Measurements from ENCODE around the gene CLNK. TPM values are rescaled to one million over a fixed set of nuclear protein-coding genes. Genes with fewer than 3 reads are reported as not detected.

CLNK gene
- 0.17 TPM for polyA plus RNA-seq (2013, experiment 1 of 2; ENCODE audit: insufficient read length)
- 0.07 TPM for polyA plus RNA-seq (2013, experiment 2 of 2; ENCODE audit: insufficient read length)

GRCh38 chr4:10684631-10685030 lies at the start of gene CLNK:
TSS of gene CLNK (minus strand) at chr4:10684768. CDS start at chr4:10667869, 16,899 bp downstream.
- DNase-seq: no peak

- DNase-seq: no peak
Measured at GRCh38 chr4:10733481-10734062, 49.0 kb upstream of the CLNK start.

GRCh38 chr4:10732914-10733415 lies 48.4 kb upstream of the CLNK start:
- no peak for DNase-seq

- DNase-seq: no peak
Measured at GRCh38 chr4:10732235-10732913, 47.8 kb upstream of the CLNK start.

- DNase-seq: no peak
Measured at GRCh38 chr4:10731690-10732089, 47.1 kb upstream of the CLNK start.

- no peak for DNase-seq
Measured at GRCh38 chr4:10731162-10731561, 46.6 kb upstream of the CLNK start.

GRCh38 chr4:10730590-10730989 lies 46.0 kb upstream of the CLNK start:
- no peak for DNase-seq

GRCh38 chr4:10730019-10730418 lies 45.5 kb upstream of the CLNK start:
- no peak for DNase-seq

GRCh38 chr4:10729366-10729765 lies 44.8 kb upstream of the CLNK start:
- no peak for DNase-seq

- no peak for DNase-seq
Measured at GRCh38 chr4:10728016-10728415, 43.4 kb upstream of the CLNK start.

- DNase-seq: no peak
Measured at GRCh38 chr4:10727140-10727880, 42.7 kb upstream of the CLNK start.

- no peak for DNase-seq
Measured at GRCh38 chr4:10722957-10723356, 38.4 kb upstream of the CLNK start.

- no peak for DNase-seq
Measured at GRCh38 chr4:10721616-10722015, 37.0 kb upstream of the CLNK start.

- no peak for DNase-seq
Measured at GRCh38 chr4:10716163-10716562, 31.6 kb upstream of the CLNK start.

- peak; percentile 80 for DNase-seq
Measured at GRCh38 chr4:10715696-10716095, 31.1 kb upstream of the CLNK start.

GRCh38 chr4:10715135-10715534 lies 30.6 kb upstream of the CLNK start:
- DNase-seq: no peak

GRCh38 chr4:10713591-10713990 lies 29.0 kb upstream of the CLNK start:
- DNase-seq: no peak

- no peak for DNase-seq
Measured at GRCh38 chr4:10706236-10706635, 21.7 kb upstream of the CLNK start.

GRCh38 chr4:10704430-10704810 lies 19.9 kb upstream of the CLNK start:
- DNase-seq: peak; percentile 22

- DNase-seq: peak; percentile 58
Measured at GRCh38 chr4:10703766-10704429, 19.3 kb upstream of the CLNK start.

- peak; percentile 44 for DNase-seq
Measured at GRCh38 chr4:10703156-10703555, 18.6 kb upstream of the CLNK start.

- DNase-seq: peak; percentile 29
Measured at GRCh38 chr4:10701702-10702460, 17.3 kb upstream of the CLNK start.

Data from fibroblast of skin of abdomen (primary cell).